GM12878 (cell line): ENCODE results near the gene CFAP45. TPM values are rescaled to one million over a fixed set of nuclear protein-coding genes. Genes with fewer than 3 reads are reported as not detected.

Experiments
- ATAC-seq: fragments of 200-7000 bp; cut with Tn5 transposase; 3 replicates; pipeline ENCODE4 v1.9.1; 2020; ENCODE audit warnings: mild to moderate bottlenecking, moderate library complexity
- BruUV-seq: library from RNA; stranded (reverse); fragments of 400-500 nt; replicated peaks from 2 replicates; lab custom pipeline; 2021; lab: Mats Ljungman, UMichigan
- CTCF ChIA-PET: fragments of 300-600 bp; sonication (Branson Sonifier 250); formaldehyde crosslinking; extraction: SDS; loops from one replicate; lab custom pipeline; 2021; ENCODE audit warnings: inconsistent platforms; lab: Yijun Ruan, JAX
- POLR2A ChIA-PET: fragments of 350-600 bp; formaldehyde crosslinking; extraction: SDS; loops from one replicate; lab custom pipeline; 2021; ENCODE audit warnings: inconsistent platforms; lab: Charles Lee
- RAD21 ChIA-PET: fragments of 300-600 bp; sonication (Branson Sonifier 250); formaldehyde crosslinking; loops from one replicate; lab custom pipeline; 2023; ENCODE audit warnings: antibody characterized with exemption; ENCODE audit not compliant: unreplicated experiment; lab: Charles Lee
- SMC1A ChIA-PET: fragments of 300-600 bp; sonication (Branson Sonifier 250); formaldehyde crosslinking; loops from one replicate; lab custom pipeline; 2023; ENCODE audit not compliant: unreplicated experiment, uncharacterized antibody; lab: Charles Lee
- DNase-seq: peaks from one replicate; pipeline ENCODE4 v3.0.0-alpha.2; 2011; ENCODE audit warnings: low read depth, low spot score
- FAIRE-seq: peaks from 3 replicates; lab custom pipeline; 2011; peaks lifted over from hg19 to GRCh38; lab: Jason Lieb, UNC
- H2AFZ ChIP-seq: 2 replicates; pipeline ENCODE4 v1.6.0; 2011; ENCODE audit warnings: low read depth, low read length, control low read depth; ENCODE audit not compliant: control insufficient read depth
- H3K27ac ChIP-seq: 2 replicates; pipeline ENCODE4 v1.5.1; 2011; ENCODE audit warnings: control low read depth; ENCODE audit not compliant: control insufficient read depth, insufficient read depth
- H3K27me3 ChIP-seq, 2 experiments: replicated peaks in 1 of 2; 2 replicates each; pipeline versions ENCODE4 v1.6.0 to v1.6.1; 2011; ENCODE audit warnings: low read length in 1 of 2; ENCODE audit not compliant: control insufficient read depth in 2 of 2, insufficient read depth in 2 of 2
- H3K36me3 ChIP-seq, 2 experiments: 2 replicates each; pipeline ENCODE4 v1.5.1; 2011; ENCODE audit warnings: low read length in 1 of 2; ENCODE audit not compliant: control insufficient read depth in 2 of 2, insufficient read depth in 2 of 2
- H3K4me1 ChIP-seq: 2 replicates; pipeline ENCODE4 v1.6.1; 2011; ENCODE audit warnings: mild to moderate bottlenecking, low read length, moderate library complexity, mixed read lengths; ENCODE audit not compliant: control insufficient read depth, insufficient read depth
- H3K4me2 ChIP-seq: 2 replicates; pipeline ENCODE4 v1.6.0; 2011; ENCODE audit warnings: control low read depth; ENCODE audit not compliant: control insufficient read depth, insufficient read depth
- H3K4me3 ChIP-seq: fragments of 200-600 bp; sonication (generic); 2 replicates; pipeline ENCODE4 v1.5.1; 2016
- H3K79me2 ChIP-seq: 2 replicates; pipeline ENCODE4 v1.6.0; 2011; ENCODE audit warnings: low read length; ENCODE audit not compliant: control insufficient read depth, insufficient read depth
- H3K9ac ChIP-seq: 2 replicates; pipeline ENCODE4 v1.8.0; 2011; ENCODE audit warnings: low read length, control low read depth, mixed read lengths; ENCODE audit not compliant: control insufficient read depth, insufficient read depth
- H3K9me3 ChIP-seq: replicated peaks from 3 replicates; pipeline ENCODE4 v1.5.1; 2011; ENCODE audit warnings: mild to moderate bottlenecking, low read length; ENCODE audit not compliant: control insufficient read depth, insufficient read depth
- H4K20me1 ChIP-seq: 2 replicates; pipeline ENCODE4 v1.6.0; 2011; ENCODE audit not compliant: control insufficient read depth, insufficient read depth
- ASH2L ChIP-seq: fragments of 300-600, 200-600 bp; sonication (generic); IDR thresholded peaks from 2 replicates; pipeline ENCODE4 v1.6.1; 2017; ENCODE audit warnings: low read depth, mild to moderate bottlenecking, borderline replicate concordance
- BCL3 ChIP-seq: IDR thresholded peaks from 2 replicates; pipeline ENCODE4 v1.6.1; 2011; ENCODE audit warnings: borderline replicate concordance, low read depth, mild to moderate bottlenecking, moderate library complexity, low read length; ENCODE audit not compliant: insufficient read depth, poor library complexity, severe bottlenecking
- BHLHE40 ChIP-seq, 2 experiments: fragments of 450-650 bp in 1 of 2; IDR thresholded peaks; 2 replicates each; pipeline ENCODE4 v1.6.1; 2011 to 2017; ENCODE audit warnings: low read depth in 2 of 2, borderline replicate concordance in 1 of 2, improper control_type of control experiment in 1 of 2, low read length in 1 of 2, mild to moderate bottlenecking in 1 of 2
- FOXK2 ChIP-seq: fragments of 450-650 bp; IDR thresholded peaks from 2 replicates; pipeline ENCODE4 v1.6.1; 2017; ENCODE audit warnings: mild to moderate bottlenecking, moderate library complexity
- HDGF ChIP-seq: fragments of 450-650 bp; IDR thresholded peaks from 2 replicates; pipeline ENCODE4 v1.6.1; 2016; ENCODE audit warnings: antibody characterized with exemption
- JUND ChIP-seq: IDR thresholded peaks from 2 replicates; pipeline ENCODE4 v1.6.1; 2012; ENCODE audit warnings: low read depth, mild to moderate bottlenecking, low read length, improper control_type of control experiment, moderate library complexity
- MTA3 ChIP-seq: IDR thresholded peaks from 2 replicates; pipeline ENCODE4 v1.6.1; 2012; ENCODE audit warnings: low read length, inconsistent platforms, borderline replicate concordance
- NFXL1 ChIP-seq: fragments of 450-650 bp; IDR thresholded peaks from 2 replicates; pipeline ENCODE4 v1.6.1; 2017; ENCODE audit warnings: antibody characterized with exemption, mild to moderate bottlenecking, borderline replicate concordance
- NR2F1 ChIP-seq: fragments of 450-650 bp; conservative IDR thresholded peaks from 2 replicates; pipeline ENCODE4 v1.6.1; 2017; ENCODE audit warnings: mild to moderate bottlenecking
- RAD51 ChIP-seq: fragments of 450-650 bp; IDR thresholded peaks from 2 replicates; pipeline ENCODE4 v1.6.1; 2016; ENCODE audit warnings: moderate library complexity, mild to moderate bottlenecking, inconsistent platforms
- RELA ChIP-seq: fragments of 450-650 bp; IDR thresholded peaks from 2 replicates; pipeline ENCODE4 v1.8.0; 2014; ENCODE audit warnings: borderline replicate concordance; ENCODE audit not compliant: partially characterized antibody
- TCF12 ChIP-seq: IDR thresholded peaks from 2 replicates; pipeline ENCODE4 v1.6.1; 2011; ENCODE audit warnings: low read depth, mild to moderate bottlenecking, low read length
- YY1 ChIP-seq: IDR thresholded peaks from 2 replicates; pipeline ENCODE4 v1.6.1; 2011; ENCODE audit warnings: low read depth, mild to moderate bottlenecking, low read length
- ZNF622 ChIP-seq: fragments of 450-650 bp; IDR thresholded peaks from 2 replicates; pipeline ENCODE4 v1.6.1; 2017; ENCODE audit warnings: mild to moderate bottlenecking, inconsistent platforms
- WGBS: methylation state at CpG from one replicate; pipeline ENCODE4 v1.1.6; 2016; ENCODE audit warnings: low lambda C conversion rate; ENCODE audit not compliant: insufficient replicate concordance, insufficient coverage; ENCODE audit errors: missing lambda C conversion rate; 5-methylcytosine and 5-hydroxymethylcytosine counted together
- in situ Hi-C: fragments of 300-500 bp; cut with MboI; formaldehyde crosslinking; loops from 9 replicates; pipeline ENCODE4 v1.14.3; 2018; ENCODE audit warnings: mixed read lengths
- intact Hi-C: fragments of 100-400 bp; cut with micrococcal nuclease; formaldehyde crosslinking; loops from one replicate; pipeline ENCODE4 v1.14.2; 2022; ENCODE audit not compliant: unreplicated experiment
- polyA plus RNA-seq, 11 experiments: library from polyadenylated mRNA; depleted of rRNA in 4 of 11; unstranded in 6 of 11; stranded (reverse) in 5 of 11; fragments of >200 nt; fragmentation: Nextera tagmentation in 4 of 11; fragmentation: Illumina TruSeq in 1 of 11; extraction: Ambion mirVana in 4 of 11; extraction: Trizol in 1 of 11; gene quantifications; 1 replicate in 1 of 11; 2 replicates in 10 of 11; pipeline versions ENCODE4 v1.2.1 to v1.2.3, GENCODE V29; 2011 to 2016; ENCODE audit warnings: inconsistent platforms in 2 of 11, missing spikeins in 2 of 11, low read depth in 1 of 11
- total RNA-seq, 4 experiments: library from RNA; depleted of rRNA in 3 of 4; stranded (reverse); fragments of >200 nt in 3 of 4; fragmentation: Illumina TruSeq in 1 of 4; extraction: Trizol in 1 of 4; gene quantifications; 2 replicates each; pipeline versions ENCODE4 v1.2.1 to v1.2.3, GENCODE V29; 2013 to 2021
- TF ChIP-seq, protein P1 (sequence below): fragments of 450-650 bp; IDR thresholded peaks from 2 replicates; pipeline ENCODE4 v1.6.1; 2014; ENCODE audit warnings: mild to moderate bottlenecking
- TF ChIP-seq, protein P2 (sequence below): fragments of 450-650 bp; IDR thresholded peaks from 2 replicates; pipeline ENCODE4 v1.6.1; 2017; ENCODE audit warnings: mild to moderate bottlenecking, low read depth, inconsistent platforms; ENCODE audit not compliant: poor library complexity, severe bottlenecking
- TF ChIP-seq, protein P3 (sequence below): fragments of 150-350 bp; IDR thresholded peaks from 2 replicates; pipeline ENCODE4 v1.6.1; 2014; ENCODE audit warnings: mild to moderate bottlenecking, low read depth, low read length

The CFAP45 gene
- total and polyA plus RNA-seq, 10 of the 15 experiments (the other 5 are each of a cell fraction or from before 2014, with no cell fraction given) = 0.43 to 0.91 (median 0.67) TPM

DNA sequence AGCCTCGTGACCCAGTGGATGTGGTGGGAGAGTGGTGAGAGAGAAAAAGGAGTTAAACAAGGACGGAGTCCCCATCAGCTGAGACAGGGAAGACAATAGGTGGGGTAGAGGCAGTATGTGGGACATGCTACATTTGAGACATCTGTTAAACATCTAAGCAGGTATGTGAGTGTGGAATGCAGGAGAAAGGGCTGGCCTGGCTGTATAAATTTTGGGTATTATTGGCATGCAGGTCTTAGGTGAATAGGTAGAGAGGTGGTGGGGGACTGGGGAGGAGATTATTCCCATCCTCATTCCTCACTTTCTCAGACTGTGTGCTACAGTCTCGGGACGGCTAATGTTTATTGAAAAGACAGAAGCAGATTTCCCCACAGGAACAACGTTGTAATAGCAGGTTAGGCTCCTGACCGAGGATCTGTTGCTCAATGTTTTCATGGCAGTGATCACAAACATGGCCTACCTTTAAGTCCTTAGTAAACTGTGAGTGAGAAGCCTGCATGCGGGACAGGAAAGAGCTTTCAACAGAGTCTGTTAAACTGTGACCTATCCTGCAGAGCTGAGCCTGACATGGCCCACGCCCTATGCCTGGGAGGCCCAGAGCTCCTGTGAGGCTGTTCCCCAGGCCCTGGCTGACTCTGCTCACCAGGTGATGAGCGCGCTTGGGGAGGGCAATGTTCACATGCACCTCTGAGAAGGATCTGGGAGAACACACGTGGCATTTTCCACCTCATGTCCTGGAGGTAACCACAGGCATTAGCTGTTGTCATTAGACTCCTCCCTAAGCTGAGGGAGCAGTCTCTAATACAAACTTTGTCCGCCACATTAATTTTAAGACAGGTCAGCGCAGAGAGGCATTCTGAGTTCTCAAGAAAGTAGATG lies 54.0 kb downstream of the CFAP45 start (continued):
- TF ChIP-seq RELA = no peak
- TF ChIP-seq, protein P1, sequence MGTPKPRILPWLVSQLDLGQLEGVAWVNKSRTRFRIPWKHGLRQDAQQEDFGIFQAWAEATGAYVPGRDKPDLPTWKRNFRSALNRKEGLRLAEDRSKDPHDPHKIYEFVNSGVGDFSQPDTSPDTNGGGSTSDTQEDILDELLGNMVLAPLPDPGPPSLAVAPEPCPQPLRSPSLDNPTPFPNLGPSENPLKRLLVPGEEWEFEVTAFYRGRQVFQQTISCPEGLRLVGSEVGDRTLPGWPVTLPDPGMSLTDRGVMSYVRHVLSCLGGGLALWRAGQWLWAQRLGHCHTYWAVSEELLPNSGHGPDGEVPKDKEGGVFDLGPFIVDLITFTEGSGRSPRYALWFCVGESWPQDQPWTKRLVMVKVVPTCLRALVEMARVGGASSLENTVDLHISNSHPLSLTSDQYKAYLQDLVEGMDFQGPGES = no peak
- TF ChIP-seq, protein P2, sequence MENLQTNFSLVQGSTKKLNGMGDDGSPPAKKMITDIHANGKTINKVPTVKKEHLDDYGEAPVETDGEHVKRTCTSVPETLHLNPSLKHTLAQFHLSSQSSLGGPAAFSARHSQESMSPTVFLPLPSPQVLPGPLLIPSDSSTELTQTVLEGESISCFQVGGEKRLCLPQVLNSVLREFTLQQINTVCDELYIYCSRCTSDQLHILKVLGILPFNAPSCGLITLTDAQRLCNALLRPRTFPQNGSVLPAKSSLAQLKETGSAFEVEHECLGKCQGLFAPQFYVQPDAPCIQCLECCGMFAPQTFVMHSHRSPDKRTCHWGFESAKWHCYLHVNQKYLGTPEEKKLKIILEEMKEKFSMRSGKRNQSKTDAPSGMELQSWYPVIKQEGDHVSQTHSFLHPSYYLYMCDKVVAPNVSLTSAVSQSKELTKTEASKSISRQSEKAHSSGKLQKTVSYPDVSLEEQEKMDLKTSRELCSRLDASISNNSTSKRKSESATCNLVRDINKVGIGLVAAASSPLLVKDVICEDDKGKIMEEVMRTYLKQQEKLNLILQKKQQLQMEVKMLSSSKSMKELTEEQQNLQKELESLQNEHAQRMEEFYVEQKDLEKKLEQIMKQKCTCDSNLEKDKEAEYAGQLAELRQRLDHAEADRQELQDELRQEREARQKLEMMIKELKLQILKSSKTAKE = no peak
- TF ChIP-seq ZNF622 = no peak

DNA sequence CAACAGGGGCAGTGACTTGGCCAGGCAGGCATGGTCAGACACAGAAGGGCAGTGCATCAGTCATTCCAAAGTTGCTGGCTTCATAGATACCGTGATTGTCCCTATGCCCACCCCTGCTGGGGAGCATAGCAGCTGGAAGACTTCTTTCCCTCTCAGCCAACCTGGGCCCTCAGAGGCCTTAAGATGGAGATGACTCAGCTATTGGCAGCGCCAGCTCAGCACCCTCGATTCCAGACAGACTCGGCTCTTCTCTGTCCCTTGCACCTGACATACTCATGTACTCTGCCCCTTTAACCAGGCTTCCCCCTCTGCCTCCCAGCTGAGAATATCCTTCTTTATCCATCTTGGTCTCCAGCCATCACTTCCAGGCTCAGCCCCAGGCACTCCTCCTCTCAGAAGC lies 56.5 kb downstream of the CFAP45 start:
- no peak for FAIRE-seq

More for the DNA sequence above, 56.5 kb downstream of the CFAP45 start:
- Histone ChIP-seq H2AFZ (no peak overlapping the region), H3K79me2 (no peaks in the 10 kb centered on the region), H3K9ac (no peak overlapping the region), H3K4me2 (no peak overlapping the region), H3K36me3 (no peaks in the 10 kb centered on the region), H3K27ac (no peak overlapping the region), H4K20me1 (no peaks in the 10 kb centered on the region), H3K27me3 (peaks cover 0 to 8% of the 10 kb centered on the region in 2 experiments; a peak in 3 of 4 replicates), H3K4me3 (no peak overlapping the region), H3K4me1 (peaks cover 19% of the 10 kb centered on the region), H3K9me3 (no peaks in the 10 kb centered on the region)
- ChIA-PET SMC1A (no interaction called here), POLR2A (no interaction called here), CTCF (interaction anchor here (2.0 kb wide), 1 partner anchor 164 kb away, joined by 5 read pairs; no protein-coding TSS in a partner anchor), RAD21 (no interaction called here)
- in situ Hi-C loops = no loop called here
- no peak for ATAC-seq
- TF ChIP-seq RAD51 (no peak), YY1 (no peak), MTA3 (no peak), BCL3 (no peak), NFXL1 (no peak), HDGF (no peak), NR2F1 (no peak), ASH2L (no peak), TCF12 (no peak), FOXK2 (no peak), BHLHE40 (IDR thresholded peaks at IDR 0.05; ENCODE audit: borderline replicate concordance in 1 of 2, low read depth in 2 of 2, low read length in 1 of 2) (no peak), JUND (no peak)
- TF ChIP-seq, protein P3, sequence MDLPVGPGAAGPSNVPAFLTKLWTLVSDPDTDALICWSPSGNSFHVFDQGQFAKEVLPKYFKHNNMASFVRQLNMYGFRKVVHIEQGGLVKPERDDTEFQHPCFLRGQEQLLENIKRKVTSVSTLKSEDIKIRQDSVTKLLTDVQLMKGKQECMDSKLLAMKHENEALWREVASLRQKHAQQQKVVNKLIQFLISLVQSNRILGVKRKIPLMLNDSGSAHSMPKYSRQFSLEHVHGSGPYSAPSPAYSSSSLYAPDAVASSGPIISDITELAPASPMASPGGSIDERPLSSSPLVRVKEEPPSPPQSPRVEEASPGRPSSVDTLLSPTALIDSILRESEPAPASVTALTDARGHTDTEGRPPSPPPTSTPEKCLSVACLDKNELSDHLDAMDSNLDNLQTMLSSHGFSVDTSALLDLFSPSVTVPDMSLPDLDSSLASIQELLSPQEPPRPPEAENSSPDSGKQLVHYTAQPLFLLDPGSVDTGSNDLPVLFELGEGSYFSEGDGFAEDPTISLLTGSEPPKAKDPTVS = no peak
- intact Hi-C loops = no loop called here
- no TSS peak for BruUV-seq
- WGBS = 33% methylated on average over 4 of the region's 4 CpGs
- DNase-seq = no peak
